ENCODE results near the gene ATP8A2. TPM values are rescaled to one million over a fixed set of nuclear protein-coding genes. Genes with fewer than 3 reads are reported as not detected.

ATP8A2 gene
- total RNA-seq, 3 donors from 2014 or later (not counting 1 experiment from before 2014, with no cell fraction given), result 0.43 to 0.68 (median 0.59) TPM

GRCh38 chr13:25727250-25727649 is 355.5 kb downstream of the ATP8A2 start:
- Mint-ChIP-seq H3K9me3 (no peaks in the 10 kb centered on the region), H3K27ac (no peak overlapping the region), H3K27me3 (ENCODE audit: low read depth in 2 of 2) (peaks cover 8 to 18% of the 10 kb centered on the region in 2 donors), H3K36me3 (no peaks in the 10 kb centered on the region), H3K4me1 (peaks cover 8 to 12% of the 10 kb centered on the region in 2 donors), H3K4me3 (no peak overlapping the region)
- Histone ChIP-seq H3K36me3 (ENCODE audit: control insufficient read depth, insufficient read depth, low read length) (no peaks in the 10 kb centered on the region), H3K27me3 (ENCODE audit: control insufficient read depth, insufficient read depth, low read length) (no peaks in the 10 kb centered on the region), H3K9me3 (ENCODE audit: control insufficient read depth, insufficient read depth, low read length) (no peaks in the 10 kb centered on the region), H3K4me1 (ENCODE audit: control insufficient read depth, insufficient read depth, low read length) (no peaks in the 10 kb centered on the region), H3K4me3 (ENCODE audit: low read length) (no peak overlapping the region), H3K27ac (ENCODE audit: low read length) (no peak overlapping the region)
- DNase-seq (no peak), ATAC-seq (no peak)
- intact Hi-C loops (cut with micrococcal nuclease), result no loop called here
- WGBS (ENCODE audit: insufficient coverage), result 82% methylated on average over 5 of the region's 6 CpGs
- TF ChIP-seq CTCF (IDR thresholded peaks at IDR 0.05), result no peak

GRCh38 chr13:25727810-25728209 is 356.0 kb downstream of the ATP8A2 start:
- Mint-ChIP-seq H3K4me1 (peaks cover 8 to 12% of the 10 kb centered on the region in 2 donors), H3K27ac (no peak overlapping the region), H3K4me3 (no peak overlapping the region), H3K36me3 (no peaks in the 10 kb centered on the region), H3K9me3 (no peaks in the 10 kb centered on the region), H3K27me3 (ENCODE audit: low read depth in 2 of 2) (peaks cover 8 to 13% of the 10 kb centered on the region in 2 donors)
- no peaks in the 10 kb centered on the region for H3K27me3 ChIP-seq (ENCODE audit: control insufficient read depth, insufficient read depth, low read length)
- intact Hi-C loops (cut with micrococcal nuclease), result no loop called here
- H3K4me1 ChIP-seq (ENCODE audit: control insufficient read depth, insufficient read depth, low read length), result no peaks in the 10 kb centered on the region
- DNase-seq (no peak), ATAC-seq (no peak)
- no peak overlapping the region for H3K27ac ChIP-seq (ENCODE audit: low read length)
- no peaks in the 10 kb centered on the region for H3K9me3 ChIP-seq (ENCODE audit: control insufficient read depth, insufficient read depth, low read length)
- 55% methylated on average over 7 of the region's 8 CpGs for whole genome bisulfite sequencing (ENCODE audit: insufficient coverage)
- no peak for TF ChIP-seq CTCF (IDR thresholded peaks at IDR 0.05)
- H3K4me3 ChIP-seq (ENCODE audit: low read length), result no peak overlapping the region
- H3K36me3 ChIP-seq (ENCODE audit: control insufficient read depth, insufficient read depth, low read length), result no peaks in the 10 kb centered on the region

- H3K36me3 Mint-ChIP-seq, result no peaks in the 10 kb centered on the region
- H3K4me3 Mint-ChIP-seq, result no peak overlapping the region
- WGBS (ENCODE audit: insufficient coverage), result 89% methylated on average over 7 of the region's 7 CpGs
- DNase-seq (no peak), ATAC-seq (no peak)
- H3K27ac Mint-ChIP-seq, result no peak overlapping the region
- Histone ChIP-seq H3K4me1 (ENCODE audit: control insufficient read depth, insufficient read depth, low read length) (no peaks in the 10 kb centered on the region), H3K9me3 (ENCODE audit: control insufficient read depth, insufficient read depth, low read length) (no peaks in the 10 kb centered on the region), H3K27ac (ENCODE audit: low read length) (no peak overlapping the region), H3K36me3 (ENCODE audit: control insufficient read depth, insufficient read depth, low read length) (no peaks in the 10 kb centered on the region), H3K4me3 (ENCODE audit: low read length) (no peak overlapping the region), H3K27me3 (ENCODE audit: control insufficient read depth, insufficient read depth, low read length) (no peaks in the 10 kb centered on the region)
- H3K4me1 Mint-ChIP-seq, result peaks cover 11 to 16% of the 10 kb centered on the region in 2 donors
- no peaks in the 10 kb centered on the region for H3K9me3 Mint-ChIP-seq
- peaks cover 8 to 9% of the 10 kb centered on the region in 2 donors for H3K27me3 Mint-ChIP-seq (ENCODE audit: low read depth in 2 of 2)
- TF ChIP-seq CTCF (IDR thresholded peaks at IDR 0.05), result no peak
- intact Hi-C loops (cut with micrococcal nuclease), result no loop called here
Measured at GRCh38 chr13:25729201-25729600, 357.4 kb downstream of the ATP8A2 start.

- TF ChIP-seq CTCF (IDR thresholded peaks at IDR 0.05), result no peak
- no peaks in the 10 kb centered on the region for H3K36me3 ChIP-seq (ENCODE audit: control insufficient read depth, insufficient read depth, low read length)
- no peak overlapping the region for H3K4me3 ChIP-seq (ENCODE audit: low read length)
- no peak for DNase-seq
- Mint-ChIP-seq H3K4me1 (peaks cover 0 to 10% of the 10 kb centered on the region in 2 donors), H3K27ac (no peak overlapping the region), H3K4me3 (no peak overlapping the region), H3K27me3 (ENCODE audit: low read depth in 2 of 2) (peaks cover 8 to 9% of the 10 kb centered on the region in 2 donors), H3K9me3 (no peaks in the 10 kb centered on the region), H3K36me3 (no peaks in the 10 kb centered on the region)
- WGBS (ENCODE audit: insufficient coverage), result 92% methylated on average over 4 of the region's 4 CpGs
- ATAC-seq, result no peak
- H3K27ac ChIP-seq (ENCODE audit: low read length), result no peak overlapping the region
- no peaks in the 10 kb centered on the region for H3K27me3 ChIP-seq (ENCODE audit: control insufficient read depth, insufficient read depth, low read length)
- H3K4me1 ChIP-seq (ENCODE audit: control insufficient read depth, insufficient read depth, low read length), result no peaks in the 10 kb centered on the region
- H3K9me3 ChIP-seq (ENCODE audit: control insufficient read depth, insufficient read depth, low read length), result no peaks in the 10 kb centered on the region
- intact Hi-C loops (cut with micrococcal nuclease), result loop anchor here (10.0 kb wide), 1 partner anchor 174 kb away; no protein-coding TSS in a partner anchor
Measured at GRCh38 chr13:25731037-25731436, 359.3 kb downstream of the ATP8A2 start.

Measured in natural killer cell (primary cell).